DND-41 (cell line): Measurements from ENCODE around the gene EIF4G3.

Experiments used
- ATAC-seq: fragments of 200-7000 bp; cut with Tn5 transposase; 3 replicates; pipeline ENCODE4 v1.9.1; 2021; ENCODE audit warnings: low read depth; ENCODE audit not compliant: insufficient read depth
- DNase-seq: peaks from one replicate; pipeline ENCODE4 v3.0.0-alpha.2; 2020
- H2AFZ ChIP-seq: 2 replicates; pipeline ENCODE4 v1.6.0; 2012; ENCODE audit warnings: low read depth, low read length
- H3K27ac ChIP-seq: 2 replicates; pipeline ENCODE4 v1.5.1; 2012; ENCODE audit warnings: low read length, inconsistent platforms
- H3K27me3 ChIP-seq: fragments of 200-600 bp; sonication (generic); 2 replicates; pipeline ENCODE4 v1.6.0; 2012; ENCODE audit warnings: low read length, mild to moderate bottlenecking, inconsistent platforms; ENCODE audit not compliant: insufficient read depth, poor library complexity
- H3K36me3 ChIP-seq: 2 replicates; pipeline ENCODE4 v1.5.1; 2012; ENCODE audit warnings: low read length, inconsistent platforms; ENCODE audit not compliant: insufficient read depth
- H3K4me1 ChIP-seq: 2 replicates; pipeline ENCODE4 v1.5.1; 2012; ENCODE audit warnings: mild to moderate bottlenecking, low read length; ENCODE audit not compliant: insufficient read depth
- H3K4me2 ChIP-seq: 2 replicates; pipeline ENCODE4 v1.6.0; 2012; ENCODE audit warnings: mild to moderate bottlenecking, moderate library complexity, low read length, inconsistent platforms; ENCODE audit not compliant: insufficient read depth
- H3K4me3 ChIP-seq, 2 experiments: fragments of 200-600 bp in 1 of 2; shearing (Covaris generic) in 1 of 2; 2 replicates each; pipeline ENCODE4 v1.5.1; 2012 to 2016; ENCODE audit warnings: inconsistent platforms in 2 of 2, low read length in 2 of 2, mild to moderate bottlenecking in 2 of 2, low read depth in 1 of 2, moderate library complexity in 1 of 2
- H3K79me2 ChIP-seq: 2 replicates; pipeline ENCODE4 v1.6.0; 2012; ENCODE audit warnings: low read length, inconsistent platforms; ENCODE audit not compliant: insufficient read depth
- H3K9ac ChIP-seq: 2 replicates; pipeline ENCODE4 v1.6.0; 2012; ENCODE audit warnings: low read depth, mild to moderate bottlenecking, inconsistent platforms, low read length, moderate library complexity
- H3K9me3 ChIP-seq: 2 replicates; pipeline ENCODE4 v1.5.1; 2012; ENCODE audit warnings: low read length, moderate library complexity, mild to moderate bottlenecking, inconsistent platforms; ENCODE audit not compliant: insufficient read depth, severe bottlenecking
- H4K20me1 ChIP-seq: 2 replicates; pipeline ENCODE4 v1.6.0; 2012; ENCODE audit warnings: low read length; ENCODE audit not compliant: insufficient read depth
- CTCF ChIP-seq: IDR thresholded peaks from 2 replicates; pipeline ENCODE4 v1.5.1; 2012; ENCODE audit warnings: borderline replicate concordance, low read length, moderate library complexity, mild to moderate bottlenecking; ENCODE audit not compliant: poor library complexity, severe bottlenecking; ENCODE audit errors: extremely low read depth
- EZH2 ChIP-seq: IDR thresholded peaks from 3 replicates; pipeline ENCODE4 v1.6.1; 2012; ENCODE audit warnings: borderline replicate concordance, low read depth, mild to moderate bottlenecking, moderate library complexity, low read length, inconsistent platforms; ENCODE audit not compliant: severe bottlenecking

The EIF4G3 gene

DNA sequence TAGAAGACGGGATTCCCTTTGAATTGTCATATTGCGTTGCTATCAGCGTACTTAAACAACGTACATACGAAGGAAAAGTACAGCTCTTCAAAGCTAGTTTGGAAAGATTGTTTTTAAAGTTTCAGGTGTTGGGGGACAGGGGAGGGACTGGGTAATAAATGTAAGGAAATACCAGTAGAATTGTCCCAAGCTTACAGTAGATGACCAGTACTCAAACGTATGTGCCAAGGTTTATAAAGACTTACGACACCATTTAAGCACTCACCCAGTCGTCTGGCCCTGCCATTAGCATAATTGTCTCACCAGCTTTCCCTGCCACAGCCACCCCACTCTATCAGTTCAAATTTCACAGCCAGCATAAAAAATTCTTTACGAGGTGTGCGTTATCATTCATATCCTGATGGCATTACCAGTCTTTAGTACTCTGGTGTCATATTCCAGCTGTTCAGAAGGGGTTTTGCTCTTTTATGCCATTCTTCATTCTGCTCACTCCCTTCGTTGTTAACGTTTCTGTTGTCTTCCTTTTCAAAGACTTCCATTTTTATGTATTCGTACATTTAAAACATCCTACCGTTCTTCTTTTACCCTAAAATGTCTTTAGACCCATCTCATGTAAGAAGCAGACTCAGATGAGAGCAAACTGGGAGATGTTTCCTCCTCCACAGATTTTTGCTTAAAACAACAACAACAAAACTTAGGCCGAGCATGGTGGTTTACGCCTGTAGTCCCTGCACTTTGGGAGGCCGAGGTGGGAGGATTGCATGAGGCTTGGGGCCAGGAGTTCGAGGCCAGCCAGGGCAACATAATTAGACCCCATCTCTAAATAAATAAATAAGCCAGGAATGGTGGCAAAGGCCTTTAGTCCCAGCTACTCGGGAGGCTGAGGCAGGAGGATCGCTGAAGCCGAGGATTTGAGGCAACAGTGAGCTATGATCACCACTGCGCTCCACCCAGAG, 388.6 kb downstream of the EIF4G3 start:
- Histone ChIP-seq H4K20me1 (peaks cover 31% of the 10 kb centered on the region), H3K9me3 (no peaks in the 10 kb centered on the region), H3K4me2 (peak overlapping the region; percentile 76), H3K27ac (peak overlapping the region; percentile 91), H3K36me3 (peaks cover 21% of the 10 kb centered on the region), H3K4me3 (peak overlapping the region; percentile 58 to 85), H3K4me1 (peaks cover 33% of the 10 kb centered on the region), H3K79me2 (peaks cover 36% of the 10 kb centered on the region), H3K9ac (peak overlapping the region; percentile 92), H2AFZ (peak overlapping the region; percentile 97), H3K27me3 (no peaks in the 10 kb centered on the region)
- TF ChIP-seq CTCF, result no peak
- no peak for TF ChIP-seq EZH2
- DNase-seq, result no peak
- ATAC-seq, result no peak

DNA sequence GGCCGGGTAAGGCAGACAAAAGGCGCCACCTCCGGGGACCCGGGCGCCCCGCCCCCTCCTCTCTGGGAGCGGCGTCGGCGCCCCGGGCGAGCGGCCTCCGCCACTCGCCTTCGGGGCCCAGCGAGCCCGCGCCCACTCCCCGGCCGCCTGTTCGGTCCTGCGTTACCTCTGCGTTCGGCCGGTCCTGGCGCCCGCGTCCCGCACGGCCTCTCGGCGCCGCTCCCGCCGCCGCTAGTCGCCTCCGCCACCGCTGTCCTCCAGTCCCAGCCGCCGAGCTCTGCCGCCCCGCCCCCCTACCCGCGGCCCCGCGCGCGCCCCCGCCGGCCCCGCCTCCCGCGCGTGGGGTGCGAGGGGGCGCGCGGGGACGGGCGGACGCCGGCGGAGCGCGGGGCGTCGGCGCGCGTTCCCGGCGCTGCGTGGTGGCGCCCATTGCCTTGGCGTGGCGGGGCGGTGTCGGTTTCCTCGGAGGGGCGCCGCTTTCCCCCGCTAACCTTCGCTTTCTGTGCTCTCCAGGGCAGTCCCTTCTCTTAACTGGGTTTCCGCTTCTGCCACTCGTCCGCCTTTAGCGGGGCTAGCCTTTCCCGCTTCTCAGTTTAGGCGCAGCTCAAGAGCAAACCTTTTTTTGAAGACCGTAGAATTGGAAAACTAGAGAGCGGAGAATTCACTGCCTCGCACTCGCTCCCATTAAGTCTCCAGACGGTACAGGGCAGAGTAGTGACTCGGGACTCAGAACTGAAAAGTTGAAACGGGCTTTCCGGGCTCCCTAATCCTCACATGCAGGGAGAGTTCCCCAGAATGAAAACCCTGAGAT, 389.5 kb downstream of the EIF4G3 start, which contains the start of gene HP1BP3:
HP1BP3 (minus strand) TSS at position 279 of the 811 bp plus-strand sequence. CDS start 6,867 bp downstream, outside the sequence.
- no peaks in the 10 kb centered on the region for H3K9me3 ChIP-seq
- TF ChIP-seq CTCF (peak; percentile 6), EZH2 (no peak)
- ATAC-seq, result peak; percentile 44

DNA sequence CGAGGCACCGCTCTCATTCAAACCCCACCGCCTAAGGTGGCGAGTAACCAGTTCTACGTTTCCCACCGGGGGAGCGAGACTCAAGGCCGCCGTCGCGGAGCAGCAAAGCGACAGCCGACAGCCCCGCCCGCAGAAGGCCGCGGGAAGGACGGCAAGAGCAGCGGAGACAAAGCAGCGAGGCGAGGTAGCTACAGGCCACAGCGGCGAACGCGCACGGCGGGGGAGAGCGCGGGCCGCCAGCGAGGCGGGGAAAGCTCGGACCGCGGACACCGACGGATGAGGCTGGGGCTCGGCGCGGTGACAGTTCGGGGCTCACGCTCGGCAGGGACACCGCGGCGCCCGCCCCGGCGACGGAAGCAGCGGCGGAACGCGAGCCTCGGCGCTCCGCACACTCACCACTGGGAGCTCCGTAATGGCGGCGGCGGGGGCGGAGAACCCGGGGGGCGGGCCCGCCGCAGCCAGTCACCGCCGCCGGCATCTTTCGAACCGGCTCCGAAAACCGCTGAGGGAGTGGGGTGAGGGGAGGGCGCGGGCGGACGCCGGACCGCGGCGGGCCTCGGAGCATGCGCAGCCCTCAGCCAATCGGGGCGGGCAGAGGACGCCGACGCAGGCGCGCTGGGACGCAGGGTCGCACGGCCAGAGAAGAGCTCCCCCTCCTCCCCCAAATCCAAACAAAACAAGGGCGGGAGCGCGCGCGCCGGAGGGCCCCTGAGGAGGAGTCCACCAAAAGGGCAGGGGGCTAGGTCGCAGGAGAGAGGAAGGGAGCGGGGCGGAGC, 390.3 kb downstream of the EIF4G3 start:
- ATAC-seq, result peak; percentile 82
- H2AFZ ChIP-seq, result peak overlapping the region; percentile 80
- H3K4me1 ChIP-seq, result peaks cover 40% of the 10 kb centered on the region
- H3K4me3 ChIP-seq, result peak overlapping the region; percentile 78 to 85
- H3K27ac ChIP-seq, result peak overlapping the region; percentile 91
- H3K9ac ChIP-seq, result peak overlapping the region; percentile 92
- no peaks in the 10 kb centered on the region for H3K9me3 ChIP-seq
- peaks cover 52% of the 10 kb centered on the region for H3K79me2 ChIP-seq
- peaks cover 44% of the 10 kb centered on the region for H4K20me1 ChIP-seq
- TF ChIP-seq EZH2 (no peak), CTCF (no peak)
- H3K27me3 ChIP-seq, result no peaks in the 10 kb centered on the region
- peak; percentile 98 for DNase-seq
- H3K4me2 ChIP-seq, result peak overlapping the region; percentile 81
- H3K36me3 ChIP-seq, result peaks cover 27% of the 10 kb centered on the region

More for the DNA sequence above, 389.5 kb downstream of the EIF4G3 start, which contains the start of gene HP1BP3:
- H3K36me3 ChIP-seq, result peaks cover 22% of the 10 kb centered on the region
- peaks cover 44% of the 10 kb centered on the region for H3K79me2 ChIP-seq
- peaks cover 37% of the 10 kb centered on the region for H4K20me1 ChIP-seq
- H3K27ac ChIP-seq, result peak within 1 kb of the TSS; percentile 91
- DNase-seq, result peak; percentile 85
- H3K4me2 ChIP-seq, result peak within 1 kb of the TSS; percentile 81
- H3K27me3 ChIP-seq, result no peaks in the 10 kb centered on the region
- peak within 1 kb of the TSS; percentile 78 to 85 for H3K4me3 ChIP-seq
- peak within 1 kb of the TSS; percentile 97 for H2AFZ ChIP-seq
- H3K4me1 ChIP-seq, result peaks cover 37% of the 10 kb centered on the region
- H3K9ac ChIP-seq, result peak within 1 kb of the TSS; percentile 92
